K562 (cell line): ENCODE data around the gene IQCN. TPM values are rescaled to one million over a fixed set of nuclear protein-coding genes. Genes with fewer than 3 reads are reported as not detected.

Experiments used
- FUS ChIP-seq: fragments of 200-400 bp; formaldehyde crosslinking; optimal IDR thresholded peaks from 2 replicates; pipeline ENCODE3; 2017; ENCODE audit warnings: low read depth, low read length
- HDAC1 ChIP-seq, 2 experiments: fragments of 450-650 bp; IDR thresholded peaks; 2 replicates each; pipeline ENCODE4 v1.6.1; 2016 to 2017; ENCODE audit warnings: inconsistent platforms in 1 of 2, mild to moderate bottlenecking in 1 of 2, moderate library complexity in 1 of 2
- RBBP5 ChIP-seq: fragments of 200-600 bp; sonication (generic); IDR thresholded peaks from 2 replicates; pipeline ENCODE4 v1.6.1; 2012; ENCODE audit warnings: borderline replicate concordance, mild to moderate bottlenecking, low read length, control low read depth, inconsistent platforms; ENCODE audit not compliant: insufficient read depth, poor library complexity, severe bottlenecking
- SMAD1 ChIP-seq: fragments of 150-350 bp; IDR thresholded peaks from 2 replicates; pipeline ENCODE4 v1.6.1; 2014; ENCODE audit warnings: low read length, low read depth; ENCODE audit not compliant: partially characterized antibody
- SMARCB1 ChIP-seq: IDR thresholded peaks from 2 replicates; pipeline ENCODE4 v1.6.1; 2011; ENCODE audit warnings: improper control_type of control experiment, low read depth; ENCODE audit not compliant: insufficient read length
- ZNF12 ChIP-seq: sonication (generic); formaldehyde crosslinking; IDR thresholded peaks from 2 replicates; pipeline ENCODE4 v1.4.0; 2020; ENCODE audit warnings: mild to moderate bottlenecking, missing genetic modification reagents
- polyA plus RNA-seq, 8 experiments: library from polyadenylated mRNA; depleted of rRNA in 4 of 8; stranded (reverse) in 5 of 8; unstranded in 3 of 8; fragments of >200 nt; fragmentation: Nextera tagmentation in 2 of 8; fragmentation: Illumina TruSeq in 1 of 8; extraction: Ambion mirVana in 2 of 8; extraction: Trizol in 1 of 8; gene quantifications; 2 replicates each; pipeline versions ENCODE4 v1.2.1 to v1.2.3, GENCODE V29; 2011 to 2014; ENCODE audit warnings: inconsistent platforms in 1 of 8, missing spikeins in 1 of 8
- total RNA-seq, 7 experiments: library from RNA; depleted of rRNA in 6 of 7; stranded (reverse); fragments of >200 nt in 6 of 7; fragmentation: Illumina TruSeq in 2 of 7; extraction: Trizol in 2 of 7; gene quantifications; 2 replicates each; pipeline versions ENCODE4 v1.2.1 to v1.2.3, GENCODE V29; 2011 to 2021; ENCODE audit warnings: low replicate concordance in 1 of 7
- TF ChIP-seq, protein P1 (sequence below): fragments of 450-650 bp; IDR thresholded peaks from 2 replicates; pipeline ENCODE4 v1.6.1; 2016; ENCODE audit warnings: low read depth
- TF ChIP-seq, protein P2 (sequence below), 2 experiments: fragments of 200-800 bp in 1 of 2; sonication (Bioruptor generic) in 1 of 2; sonication (generic) in 1 of 2; formaldehyde crosslinking in 1 of 2; IDR thresholded peaks in 1 of 2; conservative IDR thresholded peaks in 1 of 2; 2 replicates each; pipeline versions ENCODE4 v1.5.0 to v1.6.1; 2016 to 2020; ENCODE audit warnings: missing compliant biosample characterization in 1 of 2, missing genetic modification characterization in 1 of 2, missing genetic modification reagents in 1 of 2
- TF ChIP-seq, protein P3 (sequence below): fragments of 250-450 bp; sonication (Bioruptor Pico); IDR thresholded peaks from 2 replicates; pipeline ENCODE4 v1.8.0; 2022; ENCODE audit warnings: moderate library complexity, mild to moderate bottlenecking, inconsistent platforms
- TF ChIP-seq, protein P4 (sequence below): fragments of 450-650 bp; IDR thresholded peaks from 2 replicates; pipeline ENCODE4 v1.6.1; 2018; ENCODE audit not compliant: partially characterized antibody

The IQCN gene
- total and polyA plus RNA-seq, 9 of the 15 experiments (the other 6 are each of a cell fraction or from before 2014, with no cell fraction given): 0.01 to 0.07 (median 0.04) TPM; not detected in 3

DNA sequence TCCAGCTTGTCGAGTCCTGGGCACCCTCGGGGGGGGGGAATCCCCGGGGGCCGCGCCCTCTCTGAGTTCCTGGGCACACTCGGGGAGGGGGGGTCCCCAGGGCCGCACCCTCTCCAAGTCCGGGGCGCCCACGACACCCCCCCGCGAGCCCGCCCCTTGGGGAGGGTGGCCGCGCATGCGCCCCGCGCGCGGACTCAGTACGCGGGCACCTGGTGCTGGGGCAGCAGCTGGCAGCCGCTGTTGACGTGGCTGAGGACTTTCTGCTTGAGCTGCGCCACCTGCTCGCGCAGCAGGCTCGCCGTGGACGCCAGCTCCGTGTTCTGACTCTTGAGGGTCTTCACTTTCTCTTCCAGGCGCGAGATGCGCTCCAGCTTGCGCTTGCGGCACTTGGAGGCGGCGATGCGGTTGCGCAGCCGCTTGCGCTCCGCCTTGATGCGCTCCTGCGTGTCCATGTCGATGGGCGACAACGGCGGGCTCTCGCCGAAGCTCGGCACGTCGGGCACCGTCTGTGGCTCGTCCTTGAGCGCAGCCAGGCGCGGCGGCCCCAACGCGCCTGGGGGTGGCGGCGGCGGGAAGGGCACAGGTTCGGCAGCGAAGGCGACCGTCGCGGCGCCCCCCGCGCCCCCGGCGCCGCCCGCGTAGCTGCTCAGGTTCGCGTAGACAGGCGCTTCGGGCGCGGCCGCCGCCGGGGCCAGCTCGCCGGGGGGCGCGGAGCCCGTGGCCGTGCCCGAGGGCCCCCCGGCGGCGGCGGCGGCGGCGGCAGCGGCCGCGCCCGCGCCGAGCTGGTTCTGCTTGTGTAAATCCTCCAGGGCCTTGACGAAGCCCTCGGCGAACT, 6.2 kb upstream of the IQCN start (continued):
- TF ChIP-seq FUS (peak; percentile 42), ZNF12 (CRISPR knock-in tag) (no peak; the same call in 1 of the 2 replicates), SMAD1 (no peak), HDAC1 (IDR thresholded peaks at IDR 0.05) (peak in 1 of 2 experiments; percentile 19; a peak in 1 of 4 replicates), RBBP5 (peak; percentile 70), SMARCB1 (no peak)
- TF ChIP-seq, protein P1, sequence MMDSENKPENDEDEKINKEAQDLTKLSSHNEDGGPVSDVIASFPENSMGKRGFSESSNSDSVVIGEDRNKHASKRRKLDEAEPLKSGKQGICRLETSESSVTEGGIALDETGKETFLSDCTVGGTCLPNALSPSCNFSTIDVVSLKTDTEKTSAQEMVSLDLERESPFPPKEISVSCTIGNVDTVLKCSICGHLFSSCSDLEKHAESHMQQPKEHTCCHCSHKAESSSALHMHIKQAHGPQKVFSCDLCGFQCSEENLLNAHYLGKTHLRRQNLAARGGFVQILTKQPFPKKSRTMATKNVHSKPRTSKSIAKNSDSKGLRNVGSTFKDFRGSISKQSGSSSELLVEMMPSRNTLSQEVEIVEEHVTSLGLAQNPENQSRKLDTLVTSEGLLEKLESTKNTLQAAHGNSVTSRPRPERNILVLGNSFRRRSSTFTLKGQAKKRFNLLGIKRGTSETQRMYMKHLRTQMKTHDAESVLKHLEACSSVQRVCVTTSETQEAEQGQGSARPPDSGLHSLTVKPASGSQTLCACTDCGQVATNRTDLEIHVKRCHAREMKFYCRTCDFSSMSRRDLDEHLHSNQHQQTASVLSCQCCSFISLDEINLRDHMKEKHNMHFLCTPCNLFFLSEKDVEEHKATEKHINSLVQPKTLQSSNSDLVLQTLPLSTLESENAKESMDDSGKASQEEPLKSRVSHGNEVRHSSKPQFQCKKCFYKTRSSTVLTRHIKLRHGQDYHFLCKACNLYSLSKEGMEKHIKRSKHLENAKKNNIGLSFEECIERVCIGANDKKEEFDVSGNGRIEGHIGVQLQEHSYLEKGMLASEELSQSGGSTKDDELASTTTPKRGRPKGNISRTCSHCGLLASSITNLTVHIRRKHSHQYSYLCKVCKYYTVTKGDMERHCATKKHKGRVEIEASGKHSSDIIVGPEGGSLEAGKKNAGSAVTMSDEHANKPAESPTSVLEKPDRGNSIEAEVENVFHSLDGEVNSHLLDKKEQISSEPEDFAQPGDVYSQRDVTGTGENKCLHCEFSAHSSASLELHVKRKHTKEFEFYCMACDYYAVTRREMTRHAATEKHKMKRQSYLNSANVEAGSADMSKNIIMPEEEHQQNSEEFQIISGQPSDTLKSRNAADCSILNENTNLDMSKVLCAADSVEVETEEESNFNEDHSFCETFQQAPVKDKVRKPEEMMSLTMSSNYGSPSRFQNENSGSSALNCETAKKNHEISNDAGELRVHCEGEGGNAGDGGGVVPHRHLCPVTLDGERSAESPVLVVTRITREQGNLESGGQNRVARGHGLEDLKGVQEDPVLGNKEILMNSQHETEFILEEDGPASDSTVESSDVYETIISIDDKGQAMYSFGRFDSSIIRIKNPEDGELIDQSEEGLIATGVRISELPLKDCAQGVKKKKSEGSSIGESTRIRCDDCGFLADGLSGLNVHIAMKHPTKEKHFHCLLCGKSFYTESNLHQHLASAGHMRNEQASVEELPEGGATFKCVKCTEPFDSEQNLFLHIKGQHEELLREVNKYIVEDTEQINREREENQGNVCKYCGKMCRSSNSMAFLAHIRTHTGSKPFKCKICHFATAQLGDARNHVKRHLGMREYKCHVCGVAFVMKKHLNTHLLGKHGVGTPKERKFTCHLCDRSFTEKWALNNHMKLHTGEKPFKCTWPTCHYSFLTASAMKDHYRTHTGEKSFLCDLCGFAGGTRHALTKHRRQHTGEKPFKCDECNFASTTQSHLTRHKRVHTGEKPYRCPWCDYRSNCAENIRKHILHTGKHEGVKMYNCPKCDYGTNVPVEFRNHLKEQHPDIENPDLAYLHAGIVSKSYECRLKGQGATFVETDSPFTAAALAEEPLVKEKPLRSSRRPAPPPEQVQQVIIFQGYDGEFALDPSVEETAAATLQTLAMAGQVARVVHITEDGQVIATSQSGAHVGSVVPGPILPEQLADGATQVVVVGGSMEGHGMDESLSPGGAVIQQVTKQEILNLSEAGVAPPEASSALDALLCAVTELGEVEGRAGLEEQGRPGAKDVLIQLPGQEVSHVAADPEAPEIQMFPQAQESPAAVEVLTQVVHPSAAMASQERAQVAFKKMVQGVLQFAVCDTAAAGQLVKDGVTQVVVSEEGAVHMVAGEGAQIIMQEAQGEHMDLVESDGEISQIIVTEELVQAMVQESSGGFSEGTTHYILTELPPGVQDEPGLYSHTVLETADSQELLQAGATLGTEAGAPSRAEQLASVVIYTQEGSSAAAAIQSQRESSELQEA: no peak
- TF ChIP-seq, protein P2, sequence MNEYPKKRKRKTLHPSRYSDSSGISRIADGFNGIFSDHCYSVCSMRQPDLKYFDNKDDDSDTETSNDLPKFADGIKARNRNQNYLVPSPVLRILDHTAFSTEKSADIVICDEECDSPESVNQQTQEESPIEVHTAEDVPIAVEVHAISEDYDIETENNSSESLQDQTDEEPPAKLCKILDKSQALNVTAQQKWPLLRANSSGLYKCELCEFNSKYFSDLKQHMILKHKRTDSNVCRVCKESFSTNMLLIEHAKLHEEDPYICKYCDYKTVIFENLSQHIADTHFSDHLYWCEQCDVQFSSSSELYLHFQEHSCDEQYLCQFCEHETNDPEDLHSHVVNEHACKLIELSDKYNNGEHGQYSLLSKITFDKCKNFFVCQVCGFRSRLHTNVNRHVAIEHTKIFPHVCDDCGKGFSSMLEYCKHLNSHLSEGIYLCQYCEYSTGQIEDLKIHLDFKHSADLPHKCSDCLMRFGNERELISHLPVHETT (CRISPR knock-in tag; conservative IDR thresholded peaks at IDR 0.05 in 1 of 2, IDR thresholded peaks at IDR 0.05 in 1 of 2): no peak
- TF ChIP-seq, protein P3, sequence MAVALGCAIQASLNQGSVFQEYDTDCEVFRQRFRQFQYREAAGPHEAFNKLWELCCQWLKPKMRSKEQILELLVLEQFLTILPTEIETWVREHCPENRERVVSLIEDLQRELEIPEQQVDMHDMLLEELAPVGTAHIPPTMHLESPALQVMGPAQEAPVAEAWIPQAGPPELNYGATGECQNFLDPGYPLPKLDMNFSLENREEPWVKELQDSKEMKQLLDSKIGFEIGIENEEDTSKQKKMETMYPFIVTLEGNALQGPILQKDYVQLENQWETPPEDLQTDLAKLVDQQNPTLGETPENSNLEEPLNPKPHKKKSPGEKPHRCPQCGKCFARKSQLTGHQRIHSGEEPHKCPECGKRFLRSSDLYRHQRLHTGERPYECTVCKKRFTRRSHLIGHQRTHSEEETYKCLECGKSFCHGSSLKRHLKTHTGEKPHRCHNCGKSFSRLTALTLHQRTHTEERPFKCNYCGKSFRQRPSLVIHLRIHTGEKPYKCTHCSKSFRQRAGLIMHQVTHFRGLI (CRISPR knock-in tag): no peak
- TF ChIP-seq, protein P4, sequence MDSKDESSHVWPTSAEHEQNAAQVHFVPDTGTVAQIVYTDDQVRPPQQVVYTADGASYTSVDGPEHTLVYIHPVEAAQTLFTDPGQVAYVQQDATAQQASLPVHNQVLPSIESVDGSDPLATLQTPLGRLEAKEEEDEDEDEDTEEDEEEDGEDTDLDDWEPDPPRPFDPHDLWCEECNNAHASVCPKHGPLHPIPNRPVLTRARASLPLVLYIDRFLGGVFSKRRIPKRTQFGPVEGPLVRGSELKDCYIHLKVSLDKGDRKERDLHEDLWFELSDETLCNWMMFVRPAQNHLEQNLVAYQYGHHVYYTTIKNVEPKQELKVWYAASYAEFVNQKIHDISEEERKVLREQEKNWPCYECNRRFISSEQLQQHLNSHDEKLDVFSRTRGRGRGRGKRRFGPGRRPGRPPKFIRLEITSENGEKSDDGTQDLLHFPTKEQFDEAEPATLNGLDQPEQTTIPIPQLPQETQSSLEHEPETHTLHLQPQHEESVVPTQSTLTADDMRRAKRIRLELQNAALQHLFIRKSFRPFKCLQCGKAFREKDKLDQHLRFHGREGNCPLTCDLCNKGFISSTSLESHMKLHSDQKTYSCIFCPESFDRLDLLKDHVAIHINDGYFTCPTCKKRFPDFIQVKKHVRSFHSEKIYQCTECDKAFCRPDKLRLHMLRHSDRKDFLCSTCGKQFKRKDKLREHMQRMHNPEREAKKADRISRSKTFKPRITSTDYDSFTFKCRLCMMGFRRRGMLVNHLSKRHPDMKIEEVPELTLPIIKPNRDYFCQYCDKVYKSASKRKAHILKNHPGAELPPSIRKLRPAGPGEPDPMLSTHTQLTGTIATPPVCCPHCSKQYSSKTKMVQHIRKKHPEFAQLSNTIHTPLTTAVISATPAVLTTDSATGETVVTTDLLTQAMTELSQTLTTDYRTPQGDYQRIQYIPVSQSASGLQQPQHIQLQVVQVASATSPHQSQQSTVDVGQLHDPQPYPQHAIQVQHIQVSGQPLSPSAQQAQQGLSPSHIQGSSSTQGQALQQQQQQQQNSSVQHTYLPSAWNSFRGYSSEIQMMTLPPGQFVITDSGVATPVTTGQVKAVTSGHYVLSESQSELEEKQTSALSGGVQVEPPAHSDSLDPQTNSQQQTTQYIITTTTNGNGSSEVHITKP: no peak
